ENCODE measurements around the gene GLRA2. TPM values are rescaled to one million over a fixed set of nuclear protein-coding genes. Genes with fewer than 3 reads are reported as not detected.
A peak's percentile ranks its signal among the peaks of the same experiment; 100 is the strongest.

The GLRA2 gene
- total and polyA plus RNA-seq, 8 donors = 0.05 TPM; not detected in 7

- ATAC-seq (no peak), DNase-seq (no peak), FAIRE-seq (peak; percentile 94)
- no peak overlapping the region for H3K4me3 ChIP-seq
- peaks cover 0 to 6% (median 0%) of the 10 kb centered on the region in 4 donors for H3K27me3 ChIP-seq
- TF ChIP-seq CTCF (IDR thresholded peaks at IDR 0.05) = no peak
- no peaks in the 10 kb centered on the region for H3K36me3 ChIP-seq
- no peaks in the 10 kb centered on the region for H3K4me1 ChIP-seq
- WGBS, 2 donors = 51 to 59% methylated on average over 4 of the region's 4 CpGs
- H3K9me3 ChIP-seq = no peaks in the 10 kb centered on the region
- H3K27ac ChIP-seq = no peak overlapping the region
- intact Hi-C loops (cut with DNase I) = no loop called here
Measured at GRCh38 chrX:14509325-14510057, 19.8 kb upstream of the GLRA2 start.

GRCh38 chrX:14528629-14529289, 577 bp upstream of the GLRA2 start:
- DNase-seq (peak in 4 of 6 donors; percentile 21 to 71 (median 48)), FAIRE-seq (peak; percentile 37), ATAC-seq (peak in 3 of 4 donors; percentile 64 to 77 (median 72))
- TF ChIP-seq CTCF (IDR thresholded peaks at IDR 0.05) = peak in 2 of 4 donors; percentile 13 to 36
- 15 to 24% methylated on average over 14 of the region's 14 CpGs for WGBS, 2 donors
- Histone ChIP-seq H3K36me3 (no peaks in the 10 kb centered on the region), H3K27ac (no peak overlapping the region), H3K9me3 (no peaks in the 10 kb centered on the region), H3K4me3 (no peak overlapping the region), H3K27me3 (peaks cover 0 to 24% (median 0%) of the 10 kb centered on the region in 4 donors), H3K4me1 (no peaks in the 10 kb centered on the region)
- intact Hi-C loops (cut with DNase I) = no loop called here

GRCh38 chrX:14533867-14534266, 4.5 kb downstream of the GLRA2 start:
- H3K4me1 ChIP-seq = no peaks in the 10 kb centered on the region
- no peak for TF ChIP-seq CTCF (IDR thresholded peaks at IDR 0.05)
- H3K9me3 ChIP-seq = no peaks in the 10 kb centered on the region
- FAIRE-seq = peak; percentile 66
- no peak overlapping the region for H3K4me3 ChIP-seq
- no peak overlapping the region for H3K27ac ChIP-seq
- no peak for ATAC-seq
- no peaks in the 10 kb centered on the region for H3K36me3 ChIP-seq
- no peak for DNase-seq
- 29 to 47% methylated on average over 1 of the region's 1 CpG for WGBS, 2 donors
- H3K27me3 ChIP-seq = peaks cover 0 to 39% (median 0%) of the 10 kb centered on the region in 4 donors
- intact Hi-C loops (cut with DNase I) = no loop called here

GRCh38 chrX:14546190-14546589, 16.9 kb downstream of the GLRA2 start:
- DNase-seq = no peak
- no peak for FAIRE-seq
- Histone ChIP-seq H3K4me1 (no peaks in the 10 kb centered on the region), H3K27me3 (peaks cover 0 to 8% (median 0%) of the 10 kb centered on the region in 4 donors), H3K36me3 (no peaks in the 10 kb centered on the region), H3K9me3 (no peaks in the 10 kb centered on the region), H3K4me3 (no peak overlapping the region), H3K27ac (no peak overlapping the region)
- intact Hi-C loops (cut with DNase I) = no loop called here
- TF ChIP-seq CTCF (IDR thresholded peaks at IDR 0.05) = no peak
- 40 to 52% methylated on average over 4 of the region's 4 CpGs for WGBS, 2 donors
- ATAC-seq = no peak
